Dermis microvascular lymphatic vessel endothelial cell (primary cell): ENCODE results near the gene MGA. TPM values are rescaled to one million over a fixed set of nuclear protein-coding genes. Genes with fewer than 3 reads are reported as not detected.
A peak's percentile ranks its signal among the peaks of the same experiment; 100 is the strongest.

Experiments
- DNase-seq, 2 donors: peaks; one replicate each; pipeline versions ENCODE4 v3.0.0 to v3.0.0-alpha.2; 2010; ENCODE audit warnings: low read depth in 2 of 2
- total RNA-seq: library from RNA; depleted of rRNA; stranded (reverse); fragments of >200 nt; gene quantifications from 2 replicates; pipeline ENCODE4 v1.2.1, GENCODE V29; 2014

The MGA gene
- total RNA-seq, result 18.7 and 22.0 TPM in 2 replicates

DNA sequence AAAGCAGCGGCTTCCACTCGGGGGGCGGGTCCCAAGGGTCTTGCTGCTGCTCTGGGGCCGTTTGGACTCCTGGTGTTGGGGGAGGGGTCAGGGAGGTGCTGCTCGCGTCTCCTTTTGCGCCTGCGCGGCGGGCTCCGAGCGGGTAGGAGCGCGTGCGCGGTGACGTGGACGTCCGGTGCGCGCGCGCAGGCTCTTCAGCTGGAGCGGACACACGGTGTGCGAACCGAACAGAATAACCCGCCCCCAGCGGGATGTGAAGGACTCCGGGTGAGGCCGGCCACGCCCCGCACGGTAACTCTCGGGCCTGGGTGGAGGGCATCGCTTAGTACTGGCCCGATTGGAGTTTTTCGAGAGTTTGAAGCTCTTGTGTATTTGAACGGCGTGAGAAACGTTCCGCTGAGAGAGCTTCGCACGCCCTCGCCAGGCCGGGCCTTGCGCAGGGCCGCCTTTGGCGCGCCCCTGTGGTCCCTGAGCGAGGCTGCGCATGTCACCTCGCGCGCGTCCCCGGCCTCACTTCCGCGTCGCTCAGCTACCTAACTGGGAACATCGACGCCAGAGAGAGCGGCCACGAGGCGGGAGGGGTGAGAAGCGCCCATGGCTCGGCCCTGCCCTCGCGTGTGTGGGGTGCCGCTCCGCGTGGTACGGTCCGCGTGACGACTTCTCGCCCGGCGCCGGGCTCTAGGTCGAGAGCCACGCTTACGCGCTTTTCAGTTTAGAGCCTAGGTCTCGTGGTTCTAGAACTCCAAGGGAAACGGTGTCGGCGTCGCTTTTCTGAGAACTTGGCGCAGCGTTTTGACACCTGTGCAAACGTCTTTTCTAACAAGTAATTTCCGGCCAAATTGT lies at the start of gene MGA:
Gene MGA, plus strand, starts transcription at position 171 of the 843 bp plus-strand sequence.
- DNase-seq, result peak; percentile 85 to 94

DNA sequence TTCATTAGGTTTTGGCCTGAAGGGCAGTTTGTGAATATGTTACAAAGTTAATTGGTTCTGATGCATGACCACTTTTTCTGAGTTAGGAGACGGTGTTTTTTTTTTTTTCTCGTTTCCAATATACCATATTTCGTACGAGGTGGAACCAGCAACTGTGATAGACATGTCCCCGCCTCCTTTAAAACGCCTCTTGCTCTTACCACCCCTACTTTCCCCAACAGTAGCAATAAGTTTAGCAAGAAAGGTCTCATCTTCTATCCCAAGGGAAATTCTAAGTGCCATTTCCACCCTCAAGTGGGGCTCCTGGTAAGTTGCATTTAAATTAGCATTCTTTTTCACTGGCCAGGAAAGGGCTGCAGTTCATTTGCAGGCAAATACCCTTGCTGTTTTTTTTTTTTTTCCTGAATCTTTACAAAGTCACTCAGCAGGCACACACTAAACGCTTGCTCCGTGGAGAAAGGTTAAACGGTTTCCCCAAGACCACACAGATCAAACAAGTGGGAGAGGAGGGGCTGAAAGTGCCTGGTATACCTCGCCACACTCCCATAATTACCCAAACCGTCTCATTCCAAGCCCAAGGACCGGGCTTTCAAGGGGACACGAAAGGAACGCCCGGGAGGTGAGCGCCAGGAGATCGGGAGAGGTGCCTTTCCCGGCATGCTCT lies 39.5 kb upstream of the MGA start:
- DNase-seq, result no peak

GRCh38 chr15:41621200-41622193 lies 38.7 kb upstream of the MGA start:
- DNase-seq, result peak; percentile 80 to 89

DNA sequence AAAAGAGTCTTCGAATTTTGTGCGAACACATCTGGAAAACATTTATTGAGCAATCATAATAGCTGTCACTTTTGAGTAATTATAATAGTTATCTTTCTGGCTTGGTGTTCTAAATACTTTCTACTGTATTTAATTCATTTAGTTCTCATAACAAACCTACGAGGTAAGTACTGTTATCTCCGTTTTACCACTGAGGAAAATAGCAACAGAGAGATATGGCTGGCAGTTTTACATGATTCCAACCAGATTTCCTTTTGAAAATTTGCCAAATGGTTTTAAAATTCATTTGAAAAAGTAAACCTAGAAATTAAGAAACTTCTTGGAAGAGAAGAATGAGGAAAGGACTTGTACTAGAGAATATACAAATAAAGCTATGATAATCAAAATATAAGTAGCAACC lies 37.3 kb upstream of the MGA start:
- DNase-seq, result no peak

GRCh38 chr15:41627203-41627602 lies 33.0 kb upstream of the MGA start:
- no peak for DNase-seq

DNA sequence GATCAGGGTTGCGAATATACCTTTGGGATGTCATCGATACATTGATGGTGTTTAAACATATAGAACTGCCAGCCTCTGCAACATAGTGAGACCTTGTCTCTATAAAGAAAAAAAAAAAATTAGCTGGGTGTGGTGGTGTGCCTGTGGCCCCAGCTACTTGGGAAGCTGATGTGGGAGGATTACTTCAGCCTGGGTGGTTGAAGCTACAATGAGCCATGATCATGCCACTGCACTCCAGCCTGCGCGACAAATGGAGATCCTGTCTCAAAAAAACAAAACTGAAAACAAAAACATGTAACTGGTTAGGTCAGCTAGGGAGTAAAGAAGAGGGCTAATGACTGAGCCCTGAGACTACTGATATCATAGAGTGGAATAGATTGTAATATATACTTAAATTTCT lies 30.7 kb upstream of the MGA start:
- no peak for DNase-seq

DNA sequence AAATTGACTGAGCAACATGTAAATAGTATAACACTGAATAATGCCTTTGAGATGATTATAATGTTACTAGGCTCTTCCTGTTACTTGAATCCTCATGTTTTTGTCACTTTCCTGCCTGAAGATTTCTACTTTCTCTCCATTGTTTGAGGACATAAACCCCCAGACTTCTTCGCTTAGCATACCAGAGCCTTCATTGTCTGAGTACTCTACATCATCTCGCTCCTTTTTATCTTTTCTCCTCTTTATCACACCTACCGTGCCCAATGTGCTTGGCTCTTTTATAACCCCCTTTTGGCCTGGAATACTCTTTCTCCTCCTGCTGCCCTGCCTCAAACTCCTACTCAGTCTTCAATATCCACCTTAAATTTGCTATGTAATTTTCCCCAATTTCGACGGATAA lies 30.3 kb upstream of the MGA start:
- no peak for DNase-seq

DNA sequence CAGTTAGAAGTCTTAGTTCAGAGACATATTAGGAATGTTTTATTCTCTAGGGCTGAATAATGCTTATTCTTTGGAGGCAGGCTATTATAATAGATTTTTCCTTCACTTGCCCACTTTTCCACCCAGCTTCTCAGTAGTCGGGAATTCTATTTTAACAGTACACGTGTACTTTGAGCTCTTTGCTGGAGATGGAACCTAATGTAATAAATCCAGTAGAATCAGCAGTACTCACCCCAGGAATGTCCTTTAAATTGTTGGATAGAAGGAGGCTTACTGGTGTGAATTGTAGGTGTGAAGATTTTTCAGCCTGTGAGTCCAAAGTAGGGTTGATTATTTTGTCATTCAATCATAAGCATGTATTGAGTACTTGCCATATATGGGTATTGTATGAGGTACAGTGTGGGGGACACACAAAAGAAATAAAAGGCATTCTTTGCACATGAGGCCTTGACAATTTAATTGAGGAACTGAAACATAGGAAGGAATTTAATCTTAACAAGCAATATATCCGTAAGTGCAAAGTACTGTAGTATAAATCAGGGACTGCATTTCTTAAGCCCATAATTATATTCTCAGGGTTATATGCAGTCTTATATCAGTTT lies 29.5 kb upstream of the MGA start:
- no peak for DNase-seq

DNA sequence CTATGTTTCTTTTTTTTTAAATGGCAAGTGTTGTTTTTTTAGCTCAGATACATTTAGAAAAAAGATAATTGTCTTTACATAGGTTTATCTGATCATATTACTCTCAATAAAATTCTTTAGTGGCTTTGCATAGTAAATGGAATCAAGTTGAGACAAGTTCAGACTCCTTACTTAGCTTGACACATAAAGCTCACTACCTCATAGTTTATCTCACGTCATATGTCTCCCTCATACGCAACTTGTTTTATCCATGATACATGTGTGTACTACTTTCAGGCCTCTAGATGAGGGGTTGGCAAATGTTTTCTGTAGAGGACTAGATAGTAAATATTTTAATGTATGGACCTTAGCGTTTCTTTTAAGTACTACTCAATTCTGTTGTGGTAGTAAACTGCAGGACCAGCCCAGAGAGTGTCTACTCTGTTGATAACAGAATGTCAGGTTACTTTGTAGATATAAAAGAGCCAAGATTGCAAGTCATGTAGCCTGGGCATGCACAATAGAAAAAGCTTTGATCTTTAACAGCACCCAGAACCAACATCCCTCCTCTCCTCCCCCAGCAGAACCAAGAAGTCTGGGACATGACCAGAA lies 28.2 kb upstream of the MGA start:
- DNase-seq, result no peak

DNA sequence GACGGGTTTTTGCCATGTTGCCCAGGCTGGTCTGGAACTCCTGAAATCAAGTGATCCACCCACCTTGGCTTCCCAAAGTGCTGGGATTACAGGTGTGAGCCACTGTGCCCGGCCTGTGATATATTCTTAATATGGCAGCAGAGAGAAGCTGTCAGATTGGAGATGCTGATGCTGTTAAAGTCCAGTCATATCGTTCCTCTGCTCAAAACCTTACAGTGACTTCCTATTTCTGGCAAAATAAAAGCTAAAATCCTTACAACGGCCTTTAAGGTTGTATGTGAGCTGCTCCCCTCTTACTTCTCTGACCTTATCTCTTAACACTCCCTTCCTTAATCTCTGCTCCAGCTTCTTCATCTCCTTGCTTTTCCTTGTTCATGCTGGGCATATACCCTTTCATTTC lies 26.6 kb upstream of the MGA start:
- no peak for DNase-seq

GRCh38 chr15:41634072-41634626 lies 26.1 kb upstream of the MGA start:
- DNase-seq, result no peak

DNA sequence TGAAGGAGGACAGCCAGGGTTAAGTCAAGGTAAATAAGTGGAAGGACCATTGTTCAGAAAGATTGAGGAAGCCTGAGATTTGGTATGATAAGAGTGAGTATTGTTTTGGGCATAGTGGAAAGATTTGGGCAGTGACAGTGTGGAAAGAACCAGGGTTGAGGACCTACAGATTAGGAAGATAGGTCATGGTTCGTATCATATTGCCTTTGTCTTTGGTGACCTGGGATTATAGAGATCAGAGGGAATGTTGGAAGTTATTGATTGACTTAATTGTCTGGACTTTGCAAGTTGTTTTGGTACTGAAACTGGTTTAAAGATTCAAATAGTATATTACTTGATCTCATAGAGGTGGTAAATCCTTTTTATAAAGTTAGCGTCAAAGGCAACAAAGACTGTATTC lies 23.1 kb upstream of the MGA start:
- DNase-seq, result no peak

DNA sequence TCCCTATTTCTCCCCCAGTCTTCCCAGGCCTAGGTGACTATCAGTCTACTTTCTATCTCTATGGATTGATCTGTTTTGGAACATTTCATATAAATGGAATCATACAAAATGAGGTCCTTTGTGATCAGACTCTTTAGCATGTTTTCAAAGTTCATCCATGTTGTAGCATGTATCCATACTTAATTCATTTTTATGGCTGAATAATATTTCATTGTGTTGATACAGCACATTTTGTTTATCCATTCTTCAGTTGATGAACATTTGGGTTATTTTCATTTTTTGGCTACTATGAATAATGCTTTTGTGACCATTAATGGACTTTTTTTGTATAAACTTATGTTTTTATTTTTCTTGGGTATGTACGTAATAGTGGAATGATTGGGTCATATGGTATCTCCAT lies 19.2 kb upstream of the MGA start:
- no peak for DNase-seq

GRCh38 chr15:41647262-41647661 lies 12.9 kb upstream of the MGA start:
- no peak for DNase-seq

DNA sequence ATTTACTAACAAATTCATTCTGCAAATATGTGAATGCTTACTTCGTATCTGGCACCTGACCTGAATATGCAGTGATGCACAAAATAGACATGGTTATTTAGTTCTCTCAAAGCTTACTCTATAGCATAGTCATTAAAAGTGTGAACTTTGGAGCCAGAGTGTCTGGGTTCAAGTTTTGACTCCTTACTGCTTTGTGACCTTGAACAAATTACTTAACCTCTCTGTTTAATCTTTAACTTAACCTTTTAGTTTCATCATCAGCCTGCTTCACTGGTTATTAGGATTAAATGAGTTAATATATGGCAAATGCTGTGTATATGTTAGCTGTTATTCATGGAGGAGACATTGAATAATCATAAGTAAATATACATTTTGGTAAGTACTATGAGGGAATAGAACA lies 12.1 kb upstream of the MGA start:
- DNase-seq, result no peak

DNA sequence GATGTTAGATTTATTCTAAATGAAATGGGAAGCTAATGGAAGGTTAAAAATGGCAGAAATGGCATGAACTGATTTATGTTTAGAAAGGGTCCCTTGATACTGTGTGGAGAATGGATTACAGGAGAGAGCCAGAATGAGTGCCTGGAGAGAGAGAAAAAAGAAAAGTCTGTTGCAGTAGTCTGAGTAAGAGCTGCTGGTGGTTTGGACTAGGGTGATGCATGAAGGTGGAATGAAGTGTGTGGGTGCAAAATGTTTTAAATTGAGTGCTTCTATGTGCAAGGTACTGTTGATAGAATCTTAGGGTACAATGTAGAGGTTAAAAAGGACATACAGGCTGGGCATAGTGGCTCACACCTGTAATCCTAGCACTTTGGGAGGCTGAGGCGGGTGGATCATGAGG lies 11.4 kb upstream of the MGA start:
- no peak for DNase-seq

GRCh38 chr15:41650806-41651205 lies 9.4 kb upstream of the MGA start:
- DNase-seq, result no peak

DNA sequence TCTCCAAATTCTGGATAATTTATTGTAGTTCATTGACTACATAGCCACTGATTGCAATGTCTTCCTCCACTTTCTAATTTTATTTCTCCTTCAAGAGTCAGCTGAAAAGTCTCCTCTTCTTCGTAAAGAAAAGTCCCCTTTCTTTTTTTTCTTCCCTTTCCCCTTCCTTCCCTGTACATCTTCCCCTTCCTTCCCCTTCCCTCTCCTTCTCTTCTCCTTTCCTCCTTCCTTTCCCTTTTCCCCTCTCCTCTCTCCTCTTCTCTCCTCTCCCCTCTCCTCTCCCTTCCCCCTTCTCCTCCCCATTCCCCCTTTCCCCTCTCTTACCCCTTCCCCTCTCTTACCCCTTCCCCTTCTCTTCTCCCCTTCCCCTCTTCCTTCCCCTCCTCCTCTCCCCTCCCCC lies 8.8 kb upstream of the MGA start:
- DNase-seq, result no peak

DNA sequence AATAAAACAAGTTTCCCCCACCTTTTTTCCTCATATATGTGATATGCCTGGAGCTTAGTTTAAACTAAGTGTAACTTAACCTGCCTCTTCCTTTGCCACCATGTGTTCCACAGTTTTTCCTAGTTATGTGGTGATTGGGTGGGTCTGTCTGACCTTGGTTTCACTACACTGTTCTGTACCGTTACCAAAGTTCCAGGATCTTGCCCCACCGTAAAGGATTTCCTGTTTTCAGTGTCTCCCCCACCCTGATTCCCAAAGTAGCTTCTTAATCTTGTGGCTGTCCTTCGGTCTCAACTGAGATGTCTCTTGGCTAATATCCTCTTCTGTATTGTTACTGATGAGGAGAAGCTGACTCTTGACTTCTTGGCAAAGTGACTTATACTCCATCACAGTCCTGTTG lies 6.4 kb upstream of the MGA start:
- DNase-seq, result no peak

GRCh38 chr15:41655716-41656115 lies 4.5 kb upstream of the MGA start:
- no peak for DNase-seq

DNA sequence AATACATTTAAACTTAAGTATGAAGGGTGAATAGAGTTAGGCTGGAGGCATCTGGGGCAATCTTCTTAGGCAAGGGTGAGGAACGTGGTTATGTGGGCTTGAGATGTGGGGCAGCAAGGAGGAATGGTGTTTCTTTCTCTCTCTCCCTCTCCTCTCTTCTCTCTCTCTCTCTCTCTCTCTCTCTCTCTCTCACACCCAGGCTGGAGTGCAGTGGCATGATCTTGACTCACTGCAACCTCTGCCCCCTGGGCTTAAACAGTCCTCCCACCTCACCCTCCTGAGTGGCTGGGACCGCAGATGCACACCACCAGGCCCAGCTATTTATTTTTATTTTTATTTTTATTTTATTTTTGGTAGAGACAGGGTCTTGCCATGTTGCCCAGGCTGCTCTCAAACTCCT lies 4.0 kb upstream of the MGA start:
- no peak for DNase-seq
